ENCODE results near the gene IFI27. TPM values are rescaled to one million over a fixed set of nuclear protein-coding genes. Genes with fewer than 3 reads are reported as not detected.
"Not testable (repeated sequence)": the region's sequence is repeated elsewhere in the genome, so short reads cannot be mapped to it uniquely, and the experiment has no call there.

The IFI27 gene
- polyA plus RNA-seq, 10 donors, result 2.4 to 6.7 (median 3.6) TPM

DNA sequence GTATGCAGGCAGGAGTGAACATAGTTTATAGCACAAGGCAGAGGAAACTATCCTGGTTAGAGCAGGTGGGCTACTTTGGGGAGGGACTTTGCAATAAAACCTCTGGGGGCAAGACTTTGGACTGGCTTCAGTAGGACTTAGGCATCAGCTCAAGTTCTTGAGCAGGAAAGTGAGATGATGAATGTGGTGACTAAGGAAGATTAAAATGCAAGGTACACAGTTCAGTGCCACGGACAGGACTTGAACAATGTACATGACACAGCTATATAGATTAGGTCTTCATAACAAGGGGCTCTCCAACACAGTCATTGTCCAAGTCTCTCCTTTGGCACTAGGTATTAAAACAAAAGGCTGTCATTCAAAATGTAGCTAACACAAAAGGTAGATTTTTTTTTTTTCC is 42.1 kb downstream of the IFI27 start:
- no peak for DNase-seq

DNA sequence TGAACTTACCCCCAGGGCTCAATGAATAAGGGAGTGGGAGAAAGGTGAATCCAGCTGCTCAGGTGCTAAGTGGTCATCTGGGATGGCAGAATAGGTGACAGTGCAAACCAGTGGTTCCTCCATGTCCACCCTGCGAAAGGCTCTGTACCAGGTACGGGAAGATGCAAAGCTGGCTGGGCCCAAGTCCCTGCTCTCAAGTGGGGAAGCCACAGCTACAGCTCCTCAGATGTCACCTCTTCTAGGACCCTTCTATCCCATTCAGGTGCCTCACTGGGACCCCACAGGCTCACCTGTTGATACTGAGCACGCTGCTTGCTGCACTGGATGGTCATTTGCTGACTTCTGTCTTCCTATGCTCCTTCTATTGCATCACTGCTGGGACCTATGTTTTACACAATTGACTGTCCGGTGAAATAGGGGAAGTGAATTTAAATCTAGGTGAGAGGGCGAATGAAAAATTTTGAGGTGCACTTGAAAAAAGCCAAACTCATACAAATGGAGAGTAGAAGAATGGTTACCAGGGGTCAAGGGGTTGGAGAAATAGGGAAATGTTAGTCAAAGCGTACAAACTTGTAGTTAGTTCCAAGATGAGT is 43.3 kb downstream of the IFI27 start:
- DNase-seq, result no peak

GRCh38 chr14:94156143-94156542 is 45.6 kb downstream of the IFI27 start:
- not testable (repeated sequence) for DNase-seq

GRCh38 chr14:94157197-94157596 is 46.7 kb downstream of the IFI27 start:
- DNase-seq, result no peak

GRCh38 chr14:94158239-94158883 is 47.8 kb downstream of the IFI27 start:
- DNase-seq, result no peak

DNA sequence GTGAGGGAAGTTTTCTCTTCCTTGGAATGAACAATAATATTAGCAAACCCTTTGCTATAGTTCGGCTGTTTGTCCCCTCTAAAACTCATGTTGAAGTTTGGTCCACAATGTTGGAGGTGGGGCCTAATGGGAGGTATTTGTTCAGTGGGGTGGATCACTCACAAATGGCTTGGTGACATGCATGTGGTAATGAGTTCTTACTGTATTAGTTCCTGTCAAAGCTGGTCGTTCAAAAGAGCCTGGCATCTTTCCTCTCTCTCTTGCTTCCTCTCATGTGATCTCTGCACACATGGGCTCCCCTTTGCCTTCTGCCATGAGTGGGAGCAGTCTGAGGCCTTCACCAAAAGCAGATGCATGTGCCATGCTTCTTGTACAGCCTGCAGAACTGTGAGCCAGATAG is 50.5 kb downstream of the IFI27 start:
- no peak for DNase-seq

GRCh38 chr14:94161981-94162380 is 51.4 kb downstream of the IFI27 start:
- DNase-seq, result no peak

DNA sequence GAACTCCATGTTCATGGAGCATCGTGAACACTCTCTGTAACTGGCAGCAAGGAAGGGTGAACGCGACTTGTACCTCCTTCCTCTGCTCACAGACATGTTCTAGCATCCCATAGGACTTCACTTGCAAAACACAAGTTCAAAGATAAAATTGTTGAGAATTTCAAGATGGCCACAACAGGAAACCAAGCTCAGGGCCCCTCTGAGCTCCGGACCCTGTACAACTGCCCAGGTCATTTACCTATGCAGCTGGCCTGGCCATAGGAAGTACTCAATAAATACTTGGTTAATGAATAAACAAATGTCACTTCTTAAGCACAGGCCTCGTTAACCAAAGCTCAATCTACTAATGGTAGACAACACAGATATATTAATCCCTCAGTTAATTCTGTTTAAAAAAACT is 51.9 kb downstream of the IFI27 start:
- DNase-seq, result no peak

DNA sequence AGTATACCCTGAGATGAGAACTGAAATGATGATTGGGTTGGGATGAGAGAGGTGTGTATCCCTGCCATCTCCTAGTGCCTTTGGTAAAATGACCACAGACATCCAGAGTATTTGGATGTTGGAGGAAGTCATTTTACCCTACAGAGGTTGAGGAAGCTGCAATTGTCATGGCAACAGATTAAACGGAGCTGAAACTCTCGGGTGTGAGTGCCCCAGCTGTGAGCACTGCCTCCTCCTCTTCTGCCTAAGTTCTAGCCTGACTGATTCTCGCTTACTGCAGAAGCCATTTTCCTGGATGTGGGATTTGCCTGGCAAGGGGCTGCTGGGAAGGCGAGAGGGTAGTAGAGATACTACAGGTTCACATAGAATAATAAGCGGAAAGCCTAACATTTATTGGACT is 53.3 kb downstream of the IFI27 start:
- no peak for DNase-seq

- DNase-seq, result peak in 1 of 3 donors; percentile 35
Observed at GRCh38 chr14:94164685-94165431, 54.3 kb downstream of the IFI27 start.

DNA sequence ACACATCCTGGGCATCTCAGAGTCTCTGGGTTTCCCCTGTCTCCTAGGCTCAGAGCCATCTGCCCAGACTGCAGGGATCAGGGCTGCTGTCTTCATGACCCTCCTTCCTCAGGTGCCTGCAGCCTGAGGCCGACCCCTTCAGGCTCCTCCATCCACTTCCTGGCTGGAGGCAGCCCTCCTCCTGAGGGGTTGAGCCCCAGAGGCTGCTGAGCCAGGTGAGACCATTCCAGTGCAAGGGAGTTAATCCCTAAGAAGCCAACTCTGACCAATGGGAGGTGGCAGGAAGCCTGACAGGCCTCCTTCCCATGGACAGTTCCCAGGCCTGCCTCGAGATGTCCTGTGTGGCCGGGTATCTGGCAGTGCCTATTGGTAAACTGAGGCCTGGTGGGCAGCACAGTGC is 55.2 kb downstream of the IFI27 start:
- DNase-seq, result no peak

Other genes starting within 250 kb of the IFI27 start
- under 1 TPM in 3 of 10 donors, not detected in 7; 0.17 to 0.31 (median 0.24) TPM for gene FAM181A, start 183.4 kb upstream of the IFI27 start, polyA plus RNA-seq (ENCODE audit: insufficient read length in 10 of 10)
- gene ASB2, start 134.2 kb upstream of the IFI27 start, polyA plus RNA-seq (ENCODE audit: insufficient read length in 10 of 10), result 10 to 100 TPM; 13.0 to 33.7 (median 24.8) TPM
- not detected for gene CCDC197, start 113.4 kb upstream of the IFI27 start, polyA plus RNA-seq (ENCODE audit: insufficient read length in 10 of 10)
- 1 to 10 TPM in 5 of 10 donors, under 1 TPM in 5; 0.77 to 1.6 (median 1.0) TPM for gene OTUB2, start 84.4 kb upstream of the IFI27 start, polyA plus RNA-seq (ENCODE audit: insufficient read length in 10 of 10)
- gene DDX24, start 29.5 kb upstream of the IFI27 start, polyA plus RNA-seq (ENCODE audit: insufficient read length in 10 of 10), result 100 to 1,000 TPM in 1 of 10 donors, 10 to 100 TPM in 9; 81.4 to 111 (median 87.2) TPM
- gene IFI27L1, start 29.4 kb upstream of the IFI27 start, polyA plus RNA-seq (ENCODE audit: insufficient read length in 10 of 10), result 10 to 100 TPM; 11.1 to 17.5 (median 14.8) TPM
- gene IFI27L2, start 18.9 kb downstream of the IFI27 start, polyA plus RNA-seq (ENCODE audit: insufficient read length in 10 of 10), result 10 to 100 TPM; 11.0 to 21.9 (median 15.0) TPM
- gene PPP4R4, start 63.6 kb downstream of the IFI27 start, polyA plus RNA-seq (ENCODE audit: insufficient read length in 10 of 10), result under 1 TPM; 0.07 to 0.90 (median 0.24) TPM
- under 1 TPM in 2 of 10 donors, not detected in 8; 0.06 to 0.07 TPM for gene SERPINA10, start 182.5 kb downstream of the IFI27 start, polyA plus RNA-seq (ENCODE audit: insufficient read length in 10 of 10)
- gene SERPINA6, start 212.6 kb downstream of the IFI27 start, polyA plus RNA-seq (ENCODE audit: insufficient read length in 10 of 10), result not detected

Measured in muscle of back (tissue), 11 donors.